GM19328 (cell line): Measurements from ENCODE around the gene HOXC12.

ENCODE experiments used
- ATAC-seq: cut with Tn5 transposase; IDR thresholded peaks from one replicate; pipeline ENCODE4 v1.9.1; 2021; ENCODE audit warnings: mild to moderate bottlenecking, moderate library complexity; ENCODE audit not compliant: unreplicated experiment

HOXC12 gene

GRCh38 chr12:53995002-53995377 lies 40.3 kb downstream of the HOXC12 start:
- no peak for ATAC-seq

- no peak for ATAC-seq
Observed at GRCh38 chr12:53995378-53996239, 40.9 kb downstream of the HOXC12 start.

GRCh38 chr12:53996240-53997203 lies 41.8 kb downstream of the HOXC12 start:
- ATAC-seq = no peak

GRCh38 chr12:53997204-53998109 lies 42.8 kb downstream of the HOXC12 start:
- ATAC-seq = no peak

DNA sequence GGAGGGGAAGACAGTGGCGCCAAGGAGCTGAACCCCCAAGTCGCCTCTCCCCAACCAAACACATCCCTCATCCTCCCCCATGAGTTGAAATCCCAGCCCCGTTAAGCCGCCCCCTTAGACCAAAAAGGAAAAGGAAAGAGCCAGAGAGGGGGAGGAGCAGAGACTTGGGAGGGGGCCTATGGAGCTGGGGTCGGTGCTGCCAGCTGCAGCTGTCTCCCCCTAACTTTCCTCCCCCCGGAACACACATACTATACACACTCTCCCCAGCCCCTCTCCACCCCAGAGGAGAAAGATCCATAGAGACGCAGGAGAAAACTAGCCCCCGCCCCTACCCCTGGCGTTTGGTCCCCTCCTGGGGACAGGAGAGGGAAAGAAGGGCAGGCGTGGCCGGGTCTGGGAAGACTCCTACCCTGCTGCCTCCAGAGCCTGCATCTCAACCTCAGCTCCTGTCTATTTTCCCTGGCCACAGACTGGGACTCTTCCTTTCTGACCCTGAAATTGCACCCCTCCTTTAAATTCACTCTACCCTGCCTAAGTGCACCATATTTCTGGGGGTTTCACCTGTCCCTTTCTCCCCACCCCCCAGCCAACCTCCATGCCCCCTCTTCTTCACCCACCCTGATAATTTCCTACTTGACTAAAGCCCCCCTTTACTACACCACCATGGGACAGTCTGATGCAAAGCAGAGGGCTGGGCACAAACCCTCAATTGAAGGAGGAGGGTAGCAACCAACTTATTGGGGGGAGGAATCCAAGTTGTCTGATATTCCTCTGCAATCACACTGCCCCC lies 43.6 kb downstream of the HOXC12 start:
- ATAC-seq = no peak

DNA sequence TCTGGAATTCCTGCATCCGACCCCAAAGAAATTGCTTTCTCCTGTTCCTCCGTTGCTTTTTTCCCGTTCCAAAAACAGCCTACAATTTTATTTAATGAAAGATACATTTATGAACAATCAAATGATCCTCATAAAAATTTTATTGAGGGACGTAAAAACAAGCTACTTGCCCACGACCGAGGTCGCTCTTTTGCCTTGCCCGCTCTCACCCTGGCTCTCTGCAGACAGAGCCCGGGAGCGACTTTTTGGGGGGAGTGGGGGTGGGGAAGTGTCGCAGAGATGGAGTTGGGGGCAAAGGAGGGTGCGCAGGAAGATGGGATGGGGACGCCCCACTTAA lies 44.2 kb downstream of the HOXC12 start:
- ATAC-seq = no peak

- no peak for ATAC-seq
Observed at GRCh38 chr12:53999559-54000115, 44.9 kb downstream of the HOXC12 start.

GRCh38 chr12:54000116-54001114 lies 45.7 kb downstream of the HOXC12 start, which contains the start of gene HOXC9:
TSS of gene HOXC9 (plus strand) at chr12:54000161. CDS start at chr12:54000189, 28 bp downstream.
- no peak for ATAC-seq

GRCh38 chr12:54001283-54002187 lies 46.8 kb downstream of the HOXC12 start:
- ATAC-seq = no peak

DNA sequence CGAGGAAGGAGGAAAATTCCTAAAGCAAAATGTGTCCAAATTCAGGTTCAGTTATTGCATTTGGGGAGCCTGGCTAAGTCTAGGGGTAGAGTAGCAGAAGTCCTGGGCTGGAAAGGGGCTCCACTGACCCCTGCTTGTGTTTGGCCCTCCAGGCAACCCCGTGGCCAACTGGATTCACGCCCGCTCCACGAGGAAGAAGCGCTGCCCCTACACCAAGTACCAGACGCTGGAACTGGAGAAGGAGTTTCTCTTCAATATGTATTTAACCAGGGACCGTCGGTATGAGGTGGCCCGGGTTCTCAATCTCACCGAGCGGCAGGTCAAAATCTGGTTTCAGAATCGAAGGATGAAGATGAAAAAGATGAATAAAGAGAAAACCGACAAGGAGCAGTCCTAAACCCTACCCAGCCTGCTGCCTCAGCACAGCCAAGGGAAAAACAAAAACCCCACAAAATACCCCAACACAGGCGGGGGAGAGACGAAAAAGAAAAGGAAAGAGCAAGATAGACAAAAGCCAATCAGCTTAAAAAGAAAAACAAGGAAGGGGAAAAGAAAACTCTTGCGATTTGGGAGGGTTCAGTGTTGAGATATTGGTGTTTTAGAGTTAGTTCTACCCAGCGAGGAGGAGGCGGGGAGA lies 47.7 kb downstream of the HOXC12 start:
- ATAC-seq = no peak

DNA sequence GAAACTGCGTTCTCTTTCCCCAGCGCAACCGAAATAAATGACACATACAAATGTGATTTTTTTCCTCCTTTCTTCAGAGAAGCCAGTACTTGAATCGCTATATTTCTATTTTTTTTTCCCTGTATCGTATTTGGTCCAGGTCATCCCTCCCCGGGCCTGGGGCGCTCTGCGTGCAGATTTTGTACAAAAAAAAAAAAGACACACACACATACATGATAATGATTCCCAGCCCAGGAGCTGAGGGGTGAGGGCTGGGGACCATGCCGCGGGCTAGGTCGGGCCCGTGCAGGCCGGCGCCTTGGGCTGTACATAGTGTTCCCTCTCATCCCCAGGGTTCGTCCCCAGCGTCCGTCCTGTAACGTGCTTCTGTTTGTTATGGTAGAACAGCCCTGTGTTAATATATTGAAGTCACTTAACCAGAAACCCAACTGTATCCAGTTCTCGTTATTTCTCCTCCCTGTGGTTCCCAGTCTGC lies 48.2 kb downstream of the HOXC12 start:
- ATAC-seq = no peak

- ATAC-seq = no peak
Observed at GRCh38 chr12:54003625-54004024, 48.9 kb downstream of the HOXC12 start.

GRCh38 chr12:54004063-54004840 lies 49.5 kb downstream of the HOXC12 start:
- ATAC-seq = no peak

DNA sequence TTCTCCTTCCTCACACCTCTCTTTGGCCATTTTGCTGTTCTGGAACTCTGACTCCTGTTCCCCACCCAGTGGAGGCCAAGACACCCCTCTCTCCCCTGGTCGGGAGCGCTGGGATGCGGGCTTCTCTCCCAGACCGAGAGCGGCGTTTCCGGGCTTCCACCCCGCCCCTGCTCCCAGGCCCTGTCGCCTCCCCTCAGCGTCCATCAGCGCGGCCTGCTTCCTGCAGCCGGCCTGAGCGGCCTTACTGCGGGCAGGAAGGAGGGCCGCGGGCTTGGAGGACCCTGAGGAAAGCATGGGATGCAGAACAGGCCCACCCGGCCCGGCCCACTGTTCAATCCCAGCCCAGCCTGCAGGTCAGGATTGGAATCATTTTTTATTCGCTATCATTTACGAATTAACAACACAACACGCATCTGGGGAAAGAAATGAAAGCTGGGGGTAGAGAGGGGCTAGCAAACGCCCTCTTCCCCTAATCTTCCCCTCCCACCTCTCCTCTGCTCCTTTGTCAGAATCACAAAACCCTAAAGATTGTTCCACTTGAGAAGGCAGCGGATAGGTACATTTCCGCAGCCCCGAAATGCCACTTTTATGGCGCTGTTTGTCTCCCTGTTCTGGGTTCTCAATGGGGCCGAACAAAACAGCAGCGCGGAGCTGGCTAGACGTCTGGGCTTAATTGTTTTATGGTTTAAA lies 50.3 kb downstream of the HOXC12 start:
- no peak for ATAC-seq

GRCh38 chr12:54005531-54005852 lies 50.8 kb downstream of the HOXC12 start:
- no peak for ATAC-seq
